ENCODE data around the gene CBLC.

DNA sequence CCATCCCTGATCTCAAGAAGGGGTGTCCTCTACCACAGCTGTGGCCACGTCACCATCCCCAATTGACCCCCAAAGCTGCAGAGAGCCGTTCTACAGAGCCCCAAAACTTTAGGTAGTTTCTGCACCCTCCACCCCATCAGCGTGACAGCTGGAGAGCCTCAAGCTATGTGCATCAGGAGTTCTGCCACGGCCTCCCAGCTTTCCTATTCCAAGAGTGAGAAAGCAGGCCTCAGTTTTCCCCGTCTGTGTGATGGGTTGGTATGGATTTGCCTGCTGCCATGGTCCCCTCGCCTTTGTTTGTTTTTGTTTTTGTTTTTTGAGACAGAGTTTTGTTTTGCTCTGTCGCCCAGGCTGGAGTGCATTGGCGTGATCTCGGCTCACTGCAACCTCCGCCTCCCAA, 27.7 kb upstream of the CBLC start:
- TF ChIP-seq, protein P1, sequence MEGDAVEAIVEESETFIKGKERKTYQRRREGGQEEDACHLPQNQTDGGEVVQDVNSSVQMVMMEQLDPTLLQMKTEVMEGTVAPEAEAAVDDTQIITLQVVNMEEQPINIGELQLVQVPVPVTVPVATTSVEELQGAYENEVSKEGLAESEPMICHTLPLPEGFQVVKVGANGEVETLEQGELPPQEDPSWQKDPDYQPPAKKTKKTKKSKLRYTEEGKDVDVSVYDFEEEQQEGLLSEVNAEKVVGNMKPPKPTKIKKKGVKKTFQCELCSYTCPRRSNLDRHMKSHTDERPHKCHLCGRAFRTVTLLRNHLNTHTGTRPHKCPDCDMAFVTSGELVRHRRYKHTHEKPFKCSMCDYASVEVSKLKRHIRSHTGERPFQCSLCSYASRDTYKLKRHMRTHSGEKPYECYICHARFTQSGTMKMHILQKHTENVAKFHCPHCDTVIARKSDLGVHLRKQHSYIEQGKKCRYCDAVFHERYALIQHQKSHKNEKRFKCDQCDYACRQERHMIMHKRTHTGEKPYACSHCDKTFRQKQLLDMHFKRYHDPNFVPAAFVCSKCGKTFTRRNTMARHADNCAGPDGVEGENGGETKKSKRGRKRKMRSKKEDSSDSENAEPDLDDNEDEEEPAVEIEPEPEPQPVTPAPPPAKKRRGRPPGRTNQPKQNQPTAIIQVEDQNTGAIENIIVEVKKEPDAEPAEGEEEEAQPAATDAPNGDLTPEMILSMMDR (IDR thresholded peaks at IDR 0.05): no peak
- TF ChIP-seq POLR2A (IDR thresholded peaks at IDR 0.05): no peak
